Sigmoid colon (tissue), 3 donors: ENCODE measurements around the gene ETS1.

Experiments used
- CTCF ChIP-seq, 4 experiments: fragments of 450-650 bp in 3 of 4; fragments of 200-600 bp in 1 of 4; IDR thresholded peaks; one replicate each; pipeline ENCODE4 v1.5.1; 2016 to 2019; ENCODE audit warnings: antibody characterized with exemption in 4 of 4, mild to moderate bottlenecking in 3 of 4, moderate library complexity in 2 of 4
- POLR2A ChIP-seq, 2 donors: fragments of 450-650 bp; IDR thresholded peaks; one replicate each; pipeline ENCODE4 v1.6.1; 2016; ENCODE audit warnings: antibody characterized with exemption in 2 of 2, mild to moderate bottlenecking in 2 of 2, moderate library complexity in 2 of 2

GRCh38 chr11:128468111-128468510 lies 119.2 kb downstream of the ETS1 start:
- TF ChIP-seq POLR2A (IDR thresholded peaks at IDR 0.05): no peak
- TF ChIP-seq CTCF (IDR thresholded peaks at IDR 0.05): no peak
